Lower leg skin (tissue), 4 donors: ENCODE data around the gene WDR46. TPM values are rescaled to one million over a fixed set of nuclear protein-coding genes. Genes with fewer than 3 reads are reported as not detected.
A peak's percentile ranks its signal among the peaks of the same experiment; 100 is the strongest.

Experiments
- DNase-seq, 2 donors: peaks; one replicate each; pipeline ENCODE4 v3.0.0-alpha.2; 2019; ENCODE audit warnings: low spot score in 2 of 2
- H3K4me3 ChIP-seq: fragments of 200-600 bp; sonication (generic); 2 replicates; pipeline ENCODE4 v1.5.1; 2017; ENCODE audit warnings: mild to moderate bottlenecking, low read depth; ENCODE audit not compliant: poor library complexity, severe bottlenecking
- POLR2A ChIP-seq, 2 donors: fragments of 450-650 bp; IDR thresholded peaks; one replicate each; pipeline ENCODE4 v1.6.1; 2016 to 2017; ENCODE audit warnings: antibody characterized with exemption in 2 of 2, mild to moderate bottlenecking in 1 of 2, moderate library complexity in 1 of 2
- WGBS, 2 donors: methylation state at CpG; one replicate each; pipeline ENCODE4 v1.1.5; 2018; 5-methylcytosine and 5-hydroxymethylcytosine counted together
- intact Hi-C: fragments of 100-400 bp; cut with DNase I; formaldehyde crosslinking; loops from one replicate; pipeline ENCODE4 v1.15.0; 2023; ENCODE audit warnings: low total_unique reads
- total RNA-seq, 4 donors: library from RNA; depleted of rRNA; stranded (reverse); fragments of >200 nt; gene quantifications; one replicate each; pipeline ENCODE4 v1.1.0, GENCODE V29; 2016
- TF ChIP-seq, protein P1 (sequence below), 3 donors: fragments of 450-650 bp; IDR thresholded peaks; one replicate each; pipeline ENCODE4 v1.5.1; 2016; ENCODE audit warnings: antibody characterized with exemption in 3 of 3, mild to moderate bottlenecking in 3 of 3, moderate library complexity in 2 of 3

The WDR46 gene
- total RNA-seq, 4 donors from 2014 or later = 38.4 to 57.2 (median 47.0) TPM

DNA sequence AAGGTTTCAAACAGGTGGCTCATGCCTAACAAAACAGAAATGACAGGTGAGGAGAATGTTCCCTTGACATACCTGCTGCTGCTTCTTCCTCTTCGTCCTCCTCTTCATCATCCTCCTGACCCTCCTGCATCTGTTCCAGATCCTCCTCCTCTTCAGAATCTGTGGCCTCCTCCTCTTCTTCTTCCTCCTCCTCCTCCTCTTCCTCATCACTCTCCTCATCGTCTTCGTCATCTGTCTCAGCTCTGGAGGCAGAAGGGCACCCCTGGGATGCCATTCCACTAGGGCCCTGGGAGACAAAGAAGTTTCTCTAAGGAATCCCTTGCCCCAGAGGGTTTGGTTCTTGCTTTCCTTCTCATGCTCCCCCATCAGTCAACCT is 30.9 kb upstream of the WDR46 start:
- H3K4me3 ChIP-seq = no peak overlapping the region
- no peak for DNase-seq
- no peak for TF ChIP-seq POLR2A (IDR thresholded peaks at IDR 0.05)
- TF ChIP-seq, protein P1, sequence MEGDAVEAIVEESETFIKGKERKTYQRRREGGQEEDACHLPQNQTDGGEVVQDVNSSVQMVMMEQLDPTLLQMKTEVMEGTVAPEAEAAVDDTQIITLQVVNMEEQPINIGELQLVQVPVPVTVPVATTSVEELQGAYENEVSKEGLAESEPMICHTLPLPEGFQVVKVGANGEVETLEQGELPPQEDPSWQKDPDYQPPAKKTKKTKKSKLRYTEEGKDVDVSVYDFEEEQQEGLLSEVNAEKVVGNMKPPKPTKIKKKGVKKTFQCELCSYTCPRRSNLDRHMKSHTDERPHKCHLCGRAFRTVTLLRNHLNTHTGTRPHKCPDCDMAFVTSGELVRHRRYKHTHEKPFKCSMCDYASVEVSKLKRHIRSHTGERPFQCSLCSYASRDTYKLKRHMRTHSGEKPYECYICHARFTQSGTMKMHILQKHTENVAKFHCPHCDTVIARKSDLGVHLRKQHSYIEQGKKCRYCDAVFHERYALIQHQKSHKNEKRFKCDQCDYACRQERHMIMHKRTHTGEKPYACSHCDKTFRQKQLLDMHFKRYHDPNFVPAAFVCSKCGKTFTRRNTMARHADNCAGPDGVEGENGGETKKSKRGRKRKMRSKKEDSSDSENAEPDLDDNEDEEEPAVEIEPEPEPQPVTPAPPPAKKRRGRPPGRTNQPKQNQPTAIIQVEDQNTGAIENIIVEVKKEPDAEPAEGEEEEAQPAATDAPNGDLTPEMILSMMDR (IDR thresholded peaks at IDR 0.05) = no peak
- WGBS, 2 donors = 92 to 94% methylated on average over 3 of the region's 3 CpGs
- intact Hi-C loops = no loop called here

DNA sequence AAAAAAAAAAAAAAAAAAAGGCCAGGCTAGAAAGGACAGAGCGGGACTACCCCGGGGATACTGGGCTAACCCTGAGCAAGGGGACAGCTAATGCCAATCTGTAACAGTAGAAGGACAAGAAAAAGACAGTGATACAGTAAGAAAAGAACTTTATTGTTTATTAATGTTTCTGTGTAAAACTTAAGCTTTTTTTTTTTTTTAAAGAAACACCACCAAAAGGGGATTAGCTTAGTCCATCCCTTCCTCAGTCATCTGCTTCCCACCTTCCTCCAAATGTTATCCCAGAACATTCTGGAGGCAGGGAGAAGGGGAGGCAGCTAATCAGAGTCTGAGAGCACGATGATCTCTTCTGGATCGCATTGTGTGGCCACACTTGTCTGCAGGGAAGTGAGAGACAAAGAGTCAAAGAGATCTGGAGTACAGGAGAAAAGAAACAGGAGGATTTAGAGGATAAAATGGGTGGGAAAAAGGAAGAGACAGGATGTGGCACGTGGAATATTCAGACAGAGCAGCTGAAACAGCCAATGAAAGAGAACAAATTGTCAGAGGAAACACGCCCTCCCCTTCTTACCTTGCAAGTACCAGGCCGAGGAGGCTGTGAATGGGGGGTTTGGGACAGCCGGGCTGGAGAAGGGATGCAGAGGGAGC is 29.5 kb upstream of the WDR46 start:
- no peak overlapping the region for H3K4me3 ChIP-seq
- intact Hi-C loops = no loop called here
- no peak for DNase-seq
- 64 to 70% methylated on average over 8 of the region's 8 CpGs for WGBS, 2 donors
- TF ChIP-seq, protein P1 (IDR thresholded peaks at IDR 0.05) = no peak
- no peak for TF ChIP-seq POLR2A (IDR thresholded peaks at IDR 0.05)

DNA sequence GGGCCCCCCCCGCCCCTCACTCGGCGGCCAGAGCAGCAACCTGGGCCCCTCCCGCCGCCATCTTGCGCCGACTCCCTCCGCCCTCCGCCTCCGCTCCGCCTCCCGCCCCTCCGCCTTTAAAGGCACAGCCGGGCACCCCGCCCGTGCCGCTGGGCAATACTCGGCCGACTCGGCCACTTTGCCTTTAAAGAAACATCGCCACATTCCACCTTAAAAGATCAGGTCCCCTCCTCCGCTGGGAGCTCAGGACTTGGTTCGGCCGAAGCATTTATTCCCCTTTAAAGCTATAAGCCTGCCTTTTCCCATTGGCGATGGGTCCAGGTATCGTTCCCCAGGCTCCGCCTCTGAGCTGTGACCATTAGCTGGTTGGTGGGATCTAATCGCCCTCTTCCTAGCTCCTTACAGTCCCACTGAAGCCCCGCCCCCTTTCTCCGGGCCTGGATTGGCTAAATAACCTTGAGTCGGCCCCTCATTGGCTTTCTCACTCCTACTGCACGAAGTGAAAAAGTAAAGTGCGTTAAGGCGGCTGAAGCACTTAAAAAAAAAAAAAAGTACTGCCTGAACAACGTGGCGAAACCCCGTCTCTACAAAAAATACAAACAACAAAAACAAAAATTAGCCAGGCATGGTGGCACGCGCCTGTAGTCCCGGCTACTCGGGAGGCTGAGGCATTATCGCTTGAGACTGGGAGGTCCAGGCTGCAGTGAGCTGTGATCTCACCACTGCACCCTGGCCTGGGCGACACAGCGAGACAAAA is 28.8 kb upstream of the WDR46 start, which contains the start of gene ZBTB22:
ZBTB22 (minus strand) TSS at position 76 of the 757 bp plus-strand sequence. CDS start 828 bp downstream, outside the sequence.
- intact Hi-C loops = no loop called here
- H3K4me3 ChIP-seq = no peak within 1 kb of the TSS
- WGBS, 2 donors = 1% methylated on average over 40 to 41 of the region's 44 CpGs
- TF ChIP-seq, protein P1 (IDR thresholded peaks at IDR 0.05) = no peak
- TF ChIP-seq POLR2A (IDR thresholded peaks at IDR 0.05) = no peak
- peak; percentile 99 to 100 for DNase-seq

DNA sequence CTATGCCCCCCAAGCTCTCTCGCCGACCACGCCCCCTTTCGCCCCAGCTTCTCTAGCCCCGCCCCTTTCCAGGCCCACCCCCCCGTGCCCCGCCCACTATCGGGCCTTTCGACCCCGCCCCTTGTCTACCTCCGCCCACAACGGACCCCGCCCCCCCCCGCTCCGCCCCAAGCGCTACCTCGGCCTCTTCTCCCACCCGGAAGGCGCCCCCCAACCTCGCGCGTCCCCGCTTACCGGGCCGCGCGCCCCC is 28.3 kb upstream of the WDR46 start:
- peak in 1 of 2 donors; percentile 92 for DNase-seq
- H3K4me3 ChIP-seq = no peak overlapping the region
- intact Hi-C loops = no loop called here
- TF ChIP-seq, protein P1 (IDR thresholded peaks at IDR 0.05) = no peak
- TF ChIP-seq POLR2A (IDR thresholded peaks at IDR 0.05) = no peak
- 1 to 2% methylated on average over 10 to 16 of the region's 27 CpGs for WGBS, 2 donors

DNA sequence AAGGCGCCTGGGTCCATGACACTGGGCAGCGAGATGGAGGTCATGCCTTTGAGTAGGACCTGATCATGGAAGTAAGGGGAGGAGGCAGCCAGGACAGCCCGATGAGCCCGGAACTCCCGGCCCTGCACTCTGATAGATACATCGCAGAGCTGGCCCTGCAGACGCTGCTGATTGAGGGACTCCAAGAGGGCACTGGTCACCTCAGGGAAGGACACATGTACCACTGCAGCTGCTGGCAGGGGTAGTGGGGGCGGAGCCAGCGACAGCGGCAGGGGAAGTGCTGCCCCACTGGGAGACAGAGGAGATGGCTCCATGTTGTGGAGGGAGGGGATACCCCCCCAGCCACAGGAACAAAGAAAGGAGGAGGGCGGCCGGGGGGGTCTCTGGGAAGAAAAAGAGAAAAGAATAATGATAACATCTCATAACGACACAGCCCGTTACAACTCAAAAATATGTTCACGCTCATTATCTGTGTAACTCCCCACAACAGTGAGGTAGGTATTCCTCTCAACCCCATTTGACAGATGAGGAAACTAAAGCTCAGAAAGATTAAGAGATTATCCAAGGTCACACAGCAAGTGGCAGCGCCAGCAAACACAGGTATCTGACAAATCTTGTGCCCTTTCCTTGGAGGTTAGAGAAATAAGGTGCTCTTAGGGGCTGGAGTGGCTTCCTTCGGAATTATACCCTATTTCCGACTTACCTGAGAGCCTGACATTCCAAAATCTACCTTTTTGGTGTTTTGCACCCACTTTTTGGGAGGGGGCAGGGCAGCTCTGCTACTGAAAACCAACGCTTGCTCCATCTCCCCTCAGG is 27.8 kb upstream of the WDR46 start:
- WGBS, 2 donors = 72 to 78% methylated on average over 19 of the region's 19 CpGs
- DNase-seq = no peak
- no peak overlapping the region for H3K4me3 ChIP-seq
- intact Hi-C loops = no loop called here
- no peak for TF ChIP-seq POLR2A (IDR thresholded peaks at IDR 0.05)
- TF ChIP-seq, protein P1 (IDR thresholded peaks at IDR 0.05) = no peak
